ENCODE results near the gene ID3. TPM values are rescaled to one million over a fixed set of nuclear protein-coding genes. Genes with fewer than 3 reads are reported as not detected.
A peak's percentile ranks its signal among the peaks of the same experiment; 100 is the strongest.

ID3 gene
- polyA plus RNA-seq, 1 of the 3 experiments (the other 2 are of a cell fraction) = 504 TPM

DNA sequence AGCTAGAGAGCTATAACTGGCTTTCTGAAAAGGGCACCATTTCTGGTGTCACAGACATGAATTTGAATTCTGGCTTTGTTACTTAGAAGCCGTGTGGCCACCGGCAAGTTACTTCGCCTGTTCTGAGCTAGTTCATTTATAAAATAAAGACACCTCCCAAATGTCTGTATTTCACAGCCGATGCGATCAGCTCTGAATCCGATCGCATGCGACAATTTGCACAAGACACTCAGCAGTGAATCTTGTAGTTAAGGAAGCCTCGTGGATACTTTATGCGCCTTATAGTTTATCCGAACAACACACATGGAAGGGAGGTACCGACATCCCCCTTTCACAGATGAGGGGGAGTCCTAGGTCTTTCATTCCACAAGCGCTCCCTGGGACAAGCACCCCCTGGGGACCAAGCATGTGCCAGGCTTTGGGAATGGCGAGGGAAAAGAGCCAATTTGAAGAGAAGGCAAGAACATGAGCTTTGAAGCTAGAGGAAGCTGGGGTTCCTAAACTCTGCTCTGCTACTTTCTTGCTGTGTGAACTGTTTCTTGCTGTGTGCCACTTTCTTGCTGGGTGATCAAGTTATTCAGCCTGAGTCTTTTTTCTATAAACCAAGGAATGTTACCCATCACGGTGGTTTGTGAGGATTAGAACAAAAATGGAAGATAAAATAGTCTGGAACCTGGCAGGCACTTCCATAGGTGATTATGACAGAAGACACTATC, 3.9 kb downstream of the ID3 start:
- peak overlapping the region; percentile 44 to 50; a peak in 3 of 4 replicates for H3K4me3 ChIP-seq (ENCODE audit: low read depth in 2 of 2, low read length in 1 of 2)
- H3K4me2 ChIP-seq = peak overlapping the region; percentile 93
- CTCF ChIA-PET = interaction anchor here (0.7 to 18.2 kb wide), 9 partner anchors 9 to 137 kb away, joined by 3 to 708 read pairs (median 6); partner anchors contain the start of genes E2F2 and RPL11
- H4K20me1 ChIP-seq (ENCODE audit: insufficient read depth) = peaks cover 30% of the 10 kb centered on the region
- H3F3A ChIP-seq (replicated peaks; ENCODE audit: insufficient read depth) = peaks cover 53% of the 10 kb centered on the region
- no peaks in the 10 kb centered on the region for H3K27me3 ChIP-seq (ENCODE audit: insufficient read depth)
- no peaks in the 10 kb centered on the region for H3K9me3 ChIP-seq
- peaks cover 31% of the 10 kb centered on the region for H3K79me2 ChIP-seq (ENCODE audit: insufficient read depth)
- no peak for DNase-seq
- H3K27ac ChIP-seq (ENCODE audit: low read depth in 2 of 2, low read length in 1 of 2) = peak overlapping the region; percentile 98 to 100
- peaks cover 2 to 23% of the 10 kb centered on the region in 2 experiments for H3K36me3 ChIP-seq (replicated peaks in 1 of 2; ENCODE audit: control insufficient read depth in 1 of 2, insufficient read depth in 2 of 2, low read length in 1 of 2)
- 19% methylated on average over 15 of the region's 15 CpGs for WGBS (ENCODE audit: low lambda C conversion rate)
- no peak overlapping the region for H2AFZ ChIP-seq (ENCODE audit: low read depth)
- peak overlapping the region; percentile 99 for H3K9ac ChIP-seq
- H3K4me1 ChIP-seq (ENCODE audit: control insufficient read depth in 1 of 2, insufficient read depth in 2 of 2, low read depth in 1 of 2, low read length in 1 of 2) = peaks cover 39 to 81% of the 10 kb centered on the region in 2 experiments
- H3K9me2 ChIP-seq = no peaks in the 10 kb centered on the region
- POLR2A ChIA-PET = interaction anchor here (0.9 to 1.8 kb wide), 8 partner anchors 13 to 83 kb away, joined by 3 to 9 read pairs (median 4); no protein-coding TSS in a partner anchor
- TF ChIP-seq, protein P1, sequence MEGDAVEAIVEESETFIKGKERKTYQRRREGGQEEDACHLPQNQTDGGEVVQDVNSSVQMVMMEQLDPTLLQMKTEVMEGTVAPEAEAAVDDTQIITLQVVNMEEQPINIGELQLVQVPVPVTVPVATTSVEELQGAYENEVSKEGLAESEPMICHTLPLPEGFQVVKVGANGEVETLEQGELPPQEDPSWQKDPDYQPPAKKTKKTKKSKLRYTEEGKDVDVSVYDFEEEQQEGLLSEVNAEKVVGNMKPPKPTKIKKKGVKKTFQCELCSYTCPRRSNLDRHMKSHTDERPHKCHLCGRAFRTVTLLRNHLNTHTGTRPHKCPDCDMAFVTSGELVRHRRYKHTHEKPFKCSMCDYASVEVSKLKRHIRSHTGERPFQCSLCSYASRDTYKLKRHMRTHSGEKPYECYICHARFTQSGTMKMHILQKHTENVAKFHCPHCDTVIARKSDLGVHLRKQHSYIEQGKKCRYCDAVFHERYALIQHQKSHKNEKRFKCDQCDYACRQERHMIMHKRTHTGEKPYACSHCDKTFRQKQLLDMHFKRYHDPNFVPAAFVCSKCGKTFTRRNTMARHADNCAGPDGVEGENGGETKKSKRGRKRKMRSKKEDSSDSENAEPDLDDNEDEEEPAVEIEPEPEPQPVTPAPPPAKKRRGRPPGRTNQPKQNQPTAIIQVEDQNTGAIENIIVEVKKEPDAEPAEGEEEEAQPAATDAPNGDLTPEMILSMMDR (IDR thresholded peaks at IDR 0.05) = peak; percentile 8; the same call in 1 of the 2 replicates
- TF ChIP-seq TAF1 (IDR thresholded peaks at IDR 0.05; ENCODE audit: borderline replicate concordance, low read depth, low read length) = 0 out of 2 replicates have a peak, but pooled peaks have one; percentile 2
- TF ChIP-seq RAD21 (IDR thresholded peaks at IDR 0.05; ENCODE audit: low read length) = 0 out of 2 replicates have a peak, but pooled peaks have one; percentile 7
- TF ChIP-seq, protein P2, sequence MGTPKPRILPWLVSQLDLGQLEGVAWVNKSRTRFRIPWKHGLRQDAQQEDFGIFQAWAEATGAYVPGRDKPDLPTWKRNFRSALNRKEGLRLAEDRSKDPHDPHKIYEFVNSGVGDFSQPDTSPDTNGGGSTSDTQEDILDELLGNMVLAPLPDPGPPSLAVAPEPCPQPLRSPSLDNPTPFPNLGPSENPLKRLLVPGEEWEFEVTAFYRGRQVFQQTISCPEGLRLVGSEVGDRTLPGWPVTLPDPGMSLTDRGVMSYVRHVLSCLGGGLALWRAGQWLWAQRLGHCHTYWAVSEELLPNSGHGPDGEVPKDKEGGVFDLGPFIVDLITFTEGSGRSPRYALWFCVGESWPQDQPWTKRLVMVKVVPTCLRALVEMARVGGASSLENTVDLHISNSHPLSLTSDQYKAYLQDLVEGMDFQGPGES (IDR thresholded peaks at IDR 0.05; ENCODE audit: low read depth, low read length) = no peak

GRCh38 chr1:23554481-23555269, 4.6 kb downstream of the ID3 start:
- Histone ChIP-seq H3K4me1 (ENCODE audit: control insufficient read depth in 1 of 2, insufficient read depth in 2 of 2, low read depth in 1 of 2, low read length in 1 of 2) (peaks cover 33 to 73% of the 10 kb centered on the region in 2 experiments), H3K4me3 (ENCODE audit: low read depth in 2 of 2, low read length in 1 of 2) (peak overlapping the region; percentile 44 to 50; a peak in 3 of 4 replicates), H3K9me2 (no peaks in the 10 kb centered on the region), H3K36me3 (replicated peaks in 1 of 2; ENCODE audit: control insufficient read depth in 1 of 2, insufficient read depth in 2 of 2, low read length in 1 of 2) (peaks cover 2 to 23% of the 10 kb centered on the region in 2 experiments), H4K20me1 (ENCODE audit: insufficient read depth) (peaks cover 30% of the 10 kb centered on the region), H3K9ac (peak overlapping the region; percentile 99), H2AFZ (ENCODE audit: low read depth) (no peak overlapping the region), H3F3A (replicated peaks; ENCODE audit: insufficient read depth) (peaks cover 45% of the 10 kb centered on the region), H3K79me2 (ENCODE audit: insufficient read depth) (peaks cover 27% of the 10 kb centered on the region), H3K4me2 (peak overlapping the region; percentile 93), H3K27ac (ENCODE audit: low read depth in 2 of 2, low read length in 1 of 2) (peak overlapping the region; percentile 98 to 100), H3K9me3 (no peaks in the 10 kb centered on the region), H3K27me3 (ENCODE audit: insufficient read depth) (no peaks in the 10 kb centered on the region)
- CTCF ChIA-PET = interaction anchor here (0.7 to 18.2 kb wide), 6 partner anchors 10 to 110 kb away, joined by 3 to 708 read pairs (median 10); partner anchors contain the start of gene E2F2
- WGBS (ENCODE audit: low lambda C conversion rate) = 4% methylated on average over 38 of the region's 81 CpGs
- peak; percentile 94 for DNase-seq
- POLR2A ChIA-PET = interaction anchor here (0.9 to 1.8 kb wide), 7 partner anchors 14 to 84 kb away, joined by 3 to 9 read pairs (median 4); no protein-coding TSS in a partner anchor
- TF ChIP-seq ZBTB33 (IDR thresholded peaks at IDR 0.05; ENCODE audit: borderline replicate concordance, low read depth) (no peak), USF2 (IDR thresholded peaks at IDR 0.05; ENCODE audit: borderline replicate concordance, low read depth, low read length) (peak; percentile 29; the same call in 1 of the 2 replicates), RCOR1 (IDR thresholded peaks at IDR 0.05; ENCODE audit: low read length) (0 out of 2 replicates have a peak, but pooled peaks have one; percentile 42), GABPA (IDR thresholded peaks at IDR 0.05; ENCODE audit: low read depth) (no peak; the same call in 1 of the 2 replicates), JUND (IDR thresholded peaks at IDR 0.05) (no peak), NRF1 (IDR thresholded peaks at IDR 0.05; ENCODE audit: low read depth, low read length) (no peak), FOSL2 (IDR thresholded peaks at IDR 0.05; ENCODE audit: borderline replicate concordance, low read depth) (no peak), PBX3 (IDR thresholded peaks at IDR 0.05) (no peak; the same call in 1 of the 2 replicates), POLR2AphosphoS5 (IDR thresholded peaks at IDR 0.05; ENCODE audit: low read depth, low read length) (peak; percentile 82)
